Measurements from ENCODE around the gene COL21A1.

Gene COL21A1

GRCh38 chr6:56155634-56156141, 91.7 kb downstream of the COL21A1 start:
- WGBS (ENCODE audit: extremely low coverage, insufficient coverage, low lambda C conversion rate): no CpG with 5 or more reads among the region's 4 CpGs
- Histone ChIP-seq H2BK5ac (ENCODE audit: low read length) (no peak overlapping the region), H3K23ac (ENCODE audit: low read length) (no peak overlapping the region), H3K56ac (ENCODE audit: low read length) (no peak overlapping the region), H3K27ac (ENCODE audit: low read depth, low read length) (no peak overlapping the region), H2AK5ac (ENCODE audit: low read length) (no peak overlapping the region), H3K36me3 (ENCODE audit: control insufficient read depth, insufficient read depth, low read length) (no peaks in the 10 kb centered on the region), H3K4me3 (ENCODE audit: low read length) (no peak overlapping the region), H3K18ac (ENCODE audit: low read length) (no peak overlapping the region), H2BK15ac (replicated peaks; ENCODE audit: low read depth) (no peak overlapping the region), H3K27me3 (ENCODE audit: insufficient read depth, low read length, poor library complexity) (no peaks in the 10 kb centered on the region), H3K79me1 (ENCODE audit: low read length) (no peaks in the 10 kb centered on the region), H3K4me1 (ENCODE audit: control insufficient read depth, low read depth, low read length) (no peaks in the 10 kb centered on the region), H3K4me2 (ENCODE audit: low read length) (no peak overlapping the region), H4K5ac (ENCODE audit: low read length) (no peak overlapping the region), H2BK120ac (ENCODE audit: low read depth, low read length) (no peak overlapping the region), H4K8ac (ENCODE audit: low read depth, low read length) (no peak overlapping the region), H3K9ac (ENCODE audit: low read length) (no peak overlapping the region), H3K79me2 (ENCODE audit: control insufficient read depth, insufficient read depth, low read length) (no peaks in the 10 kb centered on the region), H3K4ac (ENCODE audit: low read depth, low read length) (no peak overlapping the region)
- no peak for DNase-seq

DNA sequence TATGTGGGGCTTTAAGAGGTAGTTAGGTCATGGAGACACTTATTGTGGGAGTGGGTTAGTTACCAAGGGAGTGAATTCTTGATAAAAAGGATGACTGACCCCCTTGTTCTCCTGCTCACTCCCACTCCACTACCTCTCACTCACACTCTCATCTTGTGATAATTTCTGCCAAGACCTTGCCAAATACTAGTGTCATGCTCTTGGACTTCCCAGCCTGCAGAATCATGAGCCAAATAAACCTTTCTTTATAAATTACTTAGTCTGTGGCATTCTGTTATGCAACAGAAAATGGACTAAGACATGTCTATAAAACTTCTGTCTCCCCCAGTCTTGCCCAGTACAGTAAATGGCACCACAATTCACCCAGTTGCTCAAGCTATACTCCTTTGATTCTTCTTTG, 93.3 kb downstream of the COL21A1 start:
- H3K4ac ChIP-seq (ENCODE audit: low read depth, low read length): no peak overlapping the region
- no peak overlapping the region for H2BK120ac ChIP-seq (ENCODE audit: low read depth, low read length)
- no peak overlapping the region for H3K4me2 ChIP-seq (ENCODE audit: low read length)
- H3K27ac ChIP-seq (ENCODE audit: low read depth, low read length): no peak overlapping the region
- no peak overlapping the region for H3K18ac ChIP-seq (ENCODE audit: low read length)
- no peak for DNase-seq
- H2AK5ac ChIP-seq (ENCODE audit: low read length): no peak overlapping the region
- H3K27me3 ChIP-seq (ENCODE audit: insufficient read depth, low read length, poor library complexity): no peaks in the 10 kb centered on the region
- H3K4me3 ChIP-seq (ENCODE audit: low read length): no peak overlapping the region
- no peaks in the 10 kb centered on the region for H3K4me1 ChIP-seq (ENCODE audit: control insufficient read depth, low read depth, low read length)
- no peak overlapping the region for H3K23ac ChIP-seq (ENCODE audit: low read length)
- no peak overlapping the region for H3K56ac ChIP-seq (ENCODE audit: low read length)
- H2BK15ac ChIP-seq (replicated peaks; ENCODE audit: low read depth): no peak overlapping the region
- no peaks in the 10 kb centered on the region for H3K79me2 ChIP-seq (ENCODE audit: control insufficient read depth, insufficient read depth, low read length)
- H3K79me1 ChIP-seq (ENCODE audit: low read length): no peaks in the 10 kb centered on the region
- no peak overlapping the region for H4K8ac ChIP-seq (ENCODE audit: low read depth, low read length)
- no peak overlapping the region for H4K5ac ChIP-seq (ENCODE audit: low read length)
- H3K36me3 ChIP-seq (ENCODE audit: control insufficient read depth, insufficient read depth, low read length): no peaks in the 10 kb centered on the region
- no peak overlapping the region for H3K9ac ChIP-seq (ENCODE audit: low read length)
- H2BK5ac ChIP-seq (ENCODE audit: low read length): no peak overlapping the region

GRCh38 chr6:56152611-56153010, 94.8 kb downstream of the COL21A1 start:
- Histone ChIP-seq H3K27me3 (ENCODE audit: insufficient read depth, low read length, poor library complexity) (no peaks in the 10 kb centered on the region), H3K18ac (ENCODE audit: low read length) (no peak overlapping the region), H3K79me1 (ENCODE audit: low read length) (no peaks in the 10 kb centered on the region), H3K4ac (ENCODE audit: low read depth, low read length) (no peak overlapping the region), H3K4me3 (ENCODE audit: low read length) (no peak overlapping the region), H2AK5ac (ENCODE audit: low read length) (no peak overlapping the region), H3K23ac (ENCODE audit: low read length) (no peak overlapping the region), H2BK120ac (ENCODE audit: low read depth, low read length) (no peak overlapping the region), H3K4me1 (ENCODE audit: control insufficient read depth, low read depth, low read length) (no peaks in the 10 kb centered on the region), H3K36me3 (ENCODE audit: control insufficient read depth, insufficient read depth, low read length) (no peaks in the 10 kb centered on the region), H3K56ac (ENCODE audit: low read length) (no peak overlapping the region), H2BK15ac (replicated peaks; ENCODE audit: low read depth) (no peak overlapping the region), H4K8ac (ENCODE audit: low read depth, low read length) (no peak overlapping the region), H3K9ac (ENCODE audit: low read length) (no peak overlapping the region), H3K79me2 (ENCODE audit: control insufficient read depth, insufficient read depth, low read length) (no peaks in the 10 kb centered on the region), H3K4me2 (ENCODE audit: low read length) (no peak overlapping the region), H3K27ac (ENCODE audit: low read depth, low read length) (no peak overlapping the region), H4K5ac (ENCODE audit: low read length) (no peak overlapping the region), H2BK5ac (ENCODE audit: low read length) (no peak overlapping the region)
- WGBS (ENCODE audit: extremely low coverage, insufficient coverage, low lambda C conversion rate): no CpG with 5 or more reads among the region's 1 CpG
- DNase-seq: no peak

GRCh38 chr6:56151609-56152224, 95.7 kb downstream of the COL21A1 start:
- no peak overlapping the region for H2BK5ac ChIP-seq (ENCODE audit: low read length)
- no peak overlapping the region for H4K5ac ChIP-seq (ENCODE audit: low read length)
- H3K56ac ChIP-seq (ENCODE audit: low read length): no peak overlapping the region
- peak; percentile 6 for DNase-seq
- no peak overlapping the region for H2BK15ac ChIP-seq (replicated peaks; ENCODE audit: low read depth)
- H3K27ac ChIP-seq (ENCODE audit: low read depth, low read length): no peak overlapping the region
- H4K8ac ChIP-seq (ENCODE audit: low read depth, low read length): no peak overlapping the region
- H3K27me3 ChIP-seq (ENCODE audit: insufficient read depth, low read length, poor library complexity): no peaks in the 10 kb centered on the region
- H3K4ac ChIP-seq (ENCODE audit: low read depth, low read length): no peak overlapping the region
- H3K4me1 ChIP-seq (ENCODE audit: control insufficient read depth, low read depth, low read length): no peaks in the 10 kb centered on the region
- H3K18ac ChIP-seq (ENCODE audit: low read length): no peak overlapping the region
- no CpG with 5 or more reads among the region's 3 CpGs for whole genome bisulfite sequencing (ENCODE audit: extremely low coverage, insufficient coverage, low lambda C conversion rate)
- H3K9ac ChIP-seq (ENCODE audit: low read length): no peak overlapping the region
- H3K79me2 ChIP-seq (ENCODE audit: control insufficient read depth, insufficient read depth, low read length): no peaks in the 10 kb centered on the region
- H3K4me3 ChIP-seq (ENCODE audit: low read length): no peak overlapping the region
- H3K36me3 ChIP-seq (ENCODE audit: control insufficient read depth, insufficient read depth, low read length): no peaks in the 10 kb centered on the region
- H2BK120ac ChIP-seq (ENCODE audit: low read depth, low read length): no peak overlapping the region
- no peaks in the 10 kb centered on the region for H3K79me1 ChIP-seq (ENCODE audit: low read length)
- no peak overlapping the region for H3K4me2 ChIP-seq (ENCODE audit: low read length)
- no peak overlapping the region for H2AK5ac ChIP-seq (ENCODE audit: low read length)
- no peak overlapping the region for H3K23ac ChIP-seq (ENCODE audit: low read length)

DNA sequence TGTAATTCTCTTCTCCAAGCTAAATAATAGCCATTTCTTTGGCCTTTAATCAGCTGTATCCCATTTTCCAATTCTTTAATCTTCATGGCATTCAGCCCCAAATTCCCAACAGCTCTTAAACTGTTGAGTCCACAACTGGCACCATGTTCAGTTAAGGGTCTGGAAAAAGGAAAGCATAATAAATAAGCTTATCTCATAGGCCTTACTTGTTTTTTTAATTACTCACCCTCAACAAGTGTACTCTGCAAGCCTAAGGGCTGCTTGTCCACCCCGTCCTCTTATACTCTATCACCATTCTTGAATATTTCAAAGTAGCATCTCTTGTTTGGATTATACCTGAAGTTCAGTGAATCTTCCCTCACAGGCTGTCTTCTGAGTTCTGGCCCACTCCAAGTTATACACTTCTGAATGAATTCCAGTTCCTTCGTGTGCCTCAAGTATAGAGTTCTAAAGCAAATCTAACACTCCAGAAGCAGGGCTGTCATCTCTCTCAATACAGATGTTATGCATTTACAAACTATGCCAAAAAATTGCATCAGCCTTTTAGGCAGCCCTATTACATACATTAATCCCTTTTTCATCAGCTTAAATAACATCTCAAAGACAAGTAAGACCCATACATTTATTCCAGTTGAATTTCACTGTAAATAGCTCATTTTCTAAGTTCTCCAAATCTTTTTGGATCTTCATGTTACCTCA, 98.7 kb downstream of the COL21A1 start:
- no peaks in the 10 kb centered on the region for H3K36me3 ChIP-seq (ENCODE audit: control insufficient read depth, insufficient read depth, low read length)
- H3K27me3 ChIP-seq (ENCODE audit: insufficient read depth, low read length, poor library complexity): no peaks in the 10 kb centered on the region
- H3K4ac ChIP-seq (ENCODE audit: low read depth, low read length): no peak overlapping the region
- H4K5ac ChIP-seq (ENCODE audit: low read length): no peak overlapping the region
- no peaks in the 10 kb centered on the region for H3K79me1 ChIP-seq (ENCODE audit: low read length)
- H2BK5ac ChIP-seq (ENCODE audit: low read length): no peak overlapping the region
- no peak for DNase-seq
- no CpG with 5 or more reads among the region's 2 CpGs for WGBS (ENCODE audit: extremely low coverage, insufficient coverage, low lambda C conversion rate)
- no peaks in the 10 kb centered on the region for H3K4me1 ChIP-seq (ENCODE audit: control insufficient read depth, low read depth, low read length)
- H3K18ac ChIP-seq (ENCODE audit: low read length): no peak overlapping the region
- H3K23ac ChIP-seq (ENCODE audit: low read length): no peak overlapping the region
- H3K9ac ChIP-seq (ENCODE audit: low read length): no peak overlapping the region
- H2BK120ac ChIP-seq (ENCODE audit: low read depth, low read length): no peak overlapping the region
- H3K4me3 ChIP-seq (ENCODE audit: low read length): no peak overlapping the region
- H2AK5ac ChIP-seq (ENCODE audit: low read length): no peak overlapping the region
- H3K27ac ChIP-seq (ENCODE audit: low read depth, low read length): no peak overlapping the region
- H2BK15ac ChIP-seq (replicated peaks; ENCODE audit: low read depth): no peak overlapping the region
- no peak overlapping the region for H3K4me2 ChIP-seq (ENCODE audit: low read length)
- no peaks in the 10 kb centered on the region for H3K79me2 ChIP-seq (ENCODE audit: control insufficient read depth, insufficient read depth, low read length)
- no peak overlapping the region for H3K56ac ChIP-seq (ENCODE audit: low read length)
- no peak overlapping the region for H4K8ac ChIP-seq (ENCODE audit: low read depth, low read length)

DNA sequence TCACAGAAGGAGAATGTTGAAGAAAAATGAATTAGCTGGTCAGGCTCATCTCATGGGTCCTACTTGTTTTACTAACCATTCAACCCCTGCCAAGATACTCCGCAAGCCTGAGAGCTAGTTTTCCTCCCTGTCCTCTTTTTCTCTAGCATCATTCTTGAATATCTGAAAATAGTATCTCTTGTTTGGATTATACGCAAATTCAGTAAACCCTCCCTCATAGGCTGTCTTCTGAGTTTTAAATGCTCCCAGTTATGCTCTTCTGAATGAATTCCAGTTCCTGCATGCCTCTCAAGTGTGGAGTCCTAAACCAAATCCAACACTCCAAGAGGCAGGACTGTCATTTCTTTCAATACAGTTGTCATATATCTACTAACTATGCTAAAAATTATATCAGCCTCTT, 99.6 kb downstream of the COL21A1 start:
- Histone ChIP-seq H3K18ac (ENCODE audit: low read length) (no peak overlapping the region), H3K4me2 (ENCODE audit: low read length) (no peak overlapping the region), H3K9ac (ENCODE audit: low read length) (no peak overlapping the region), H3K27me3 (ENCODE audit: insufficient read depth, low read length, poor library complexity) (no peaks in the 10 kb centered on the region), H2BK120ac (ENCODE audit: low read depth, low read length) (no peak overlapping the region), H3K27ac (ENCODE audit: low read depth, low read length) (no peak overlapping the region), H3K4me3 (ENCODE audit: low read length) (no peak overlapping the region), H3K4me1 (ENCODE audit: control insufficient read depth, low read depth, low read length) (no peaks in the 10 kb centered on the region), H2BK15ac (replicated peaks; ENCODE audit: low read depth) (no peak overlapping the region), H4K5ac (ENCODE audit: low read length) (no peak overlapping the region), H3K79me1 (ENCODE audit: low read length) (no peaks in the 10 kb centered on the region), H2AK5ac (ENCODE audit: low read length) (no peak overlapping the region), H2BK5ac (ENCODE audit: low read length) (no peak overlapping the region), H4K8ac (ENCODE audit: low read depth, low read length) (no peak overlapping the region), H3K23ac (ENCODE audit: low read length) (no peak overlapping the region), H3K79me2 (ENCODE audit: control insufficient read depth, insufficient read depth, low read length) (no peaks in the 10 kb centered on the region), H3K4ac (ENCODE audit: low read depth, low read length) (no peak overlapping the region), H3K56ac (ENCODE audit: low read length) (no peak overlapping the region), H3K36me3 (ENCODE audit: control insufficient read depth, insufficient read depth, low read length) (no peaks in the 10 kb centered on the region)
- DNase-seq: no peak
- no CpG with 5 or more reads among the region's 2 CpGs for WGBS (ENCODE audit: extremely low coverage, insufficient coverage, low lambda C conversion rate)
